ENCODE measurements around the gene VCAM1.

Gene VCAM1

GRCh38 chr1:100746542-100746932, 27.0 kb downstream of the VCAM1 start:
- H3K4me3 ChIP-seq (ENCODE audit: low read length), result no peak overlapping the region
- no peak for TF ChIP-seq ZNF274 (IDR thresholded peaks at IDR 0.05; ENCODE audit: low read depth, low read length)

GRCh38 chr1:100747771-100748170, 28.2 kb downstream of the VCAM1 start:
- no peak overlapping the region for H3K4me3 ChIP-seq (ENCODE audit: low read length)

GRCh38 chr1:100750005-100750885, 30.7 kb downstream of the VCAM1 start:
- H3K4me3 ChIP-seq (ENCODE audit: low read length), result no peak overlapping the region
- TF ChIP-seq ZNF274 (IDR thresholded peaks at IDR 0.05; ENCODE audit: low read depth, low read length), result no peak

More at GRCh38 chr1:100747771-100748170, 28.2 kb downstream of the VCAM1 start:
- TF ChIP-seq ZNF274 (IDR thresholded peaks at IDR 0.05; ENCODE audit: low read depth, low read length), result no peak

GRCh38 chr1:100752791-100753190, 33.2 kb downstream of the VCAM1 start:
- H3K4me3 ChIP-seq (ENCODE audit: low read length), result no peak overlapping the region
- no peak for TF ChIP-seq ZNF274 (IDR thresholded peaks at IDR 0.05; ENCODE audit: low read depth, low read length)

DNA sequence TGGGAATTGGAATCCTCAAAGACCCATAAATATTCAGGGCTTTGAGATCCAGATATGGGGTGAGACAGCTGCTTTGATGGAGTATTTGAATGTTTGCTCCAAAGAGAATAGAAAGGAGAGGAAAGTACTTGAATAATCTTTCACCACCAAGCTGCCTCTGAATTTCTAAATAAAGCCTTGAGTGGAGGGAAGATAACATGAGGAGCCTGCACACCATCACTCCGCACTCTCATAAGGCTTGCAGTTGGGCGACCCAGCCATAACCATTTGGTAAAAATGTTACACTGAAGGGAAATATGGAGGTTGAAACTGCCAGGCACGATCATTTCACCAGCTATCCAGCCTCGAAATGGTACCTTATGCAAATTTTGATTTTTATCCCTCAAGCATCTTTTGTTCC, 38.4 kb downstream of the VCAM1 start:
- no peak overlapping the region for H3K4me3 ChIP-seq (ENCODE audit: low read length)
- TF ChIP-seq ZNF274 (IDR thresholded peaks at IDR 0.05; ENCODE audit: low read depth, low read length), result no peak

DNA sequence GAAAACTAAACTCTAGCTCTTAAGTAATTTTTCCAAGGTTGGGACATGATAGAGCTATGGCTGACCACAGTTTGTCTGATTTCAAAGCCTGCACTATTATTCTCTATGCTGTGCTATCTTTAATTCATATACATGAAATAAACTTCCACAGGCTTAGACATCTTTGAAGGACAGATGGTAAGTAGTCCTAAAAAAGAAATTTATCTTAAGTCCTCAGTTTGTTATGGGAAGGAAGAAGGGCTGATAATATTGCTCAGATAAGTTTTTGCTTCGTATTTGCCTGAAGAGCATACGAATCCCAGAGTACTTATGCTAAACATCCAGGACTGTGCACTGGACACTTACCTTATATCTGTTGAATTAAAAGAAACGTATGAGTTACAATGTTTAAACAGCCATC, 39.6 kb downstream of the VCAM1 start:
- H3K4me3 ChIP-seq (ENCODE audit: low read length), result no peak overlapping the region
- TF ChIP-seq ZNF274 (IDR thresholded peaks at IDR 0.05; ENCODE audit: low read depth, low read length), result no peak

- no peak for TF ChIP-seq ZNF274 (IDR thresholded peaks at IDR 0.05; ENCODE audit: low read depth, low read length)
- H3K4me3 ChIP-seq (ENCODE audit: low read length), result no peak overlapping the region
These were observed 41.0 kb downstream of the VCAM1 start for GRCh38 chr1:100760511-100760910.

DNA sequence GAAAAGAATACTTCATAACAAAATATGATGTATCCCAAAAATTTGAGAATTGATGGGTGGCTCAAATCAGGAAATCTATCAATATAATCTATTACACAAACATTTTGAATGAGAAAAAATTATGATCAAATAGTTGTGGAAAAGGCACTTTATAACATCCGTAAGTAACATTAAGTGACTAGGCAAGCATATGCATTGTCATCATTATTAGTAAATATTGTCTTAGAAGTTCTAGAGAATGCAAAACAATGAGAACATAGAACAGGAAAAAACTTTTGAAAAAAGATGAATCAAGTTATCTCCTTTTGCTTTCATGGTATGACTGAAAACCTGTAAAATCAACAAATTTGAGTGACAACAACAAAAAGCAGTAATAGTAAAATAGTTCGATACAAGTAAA, 42.9 kb downstream of the VCAM1 start:
- no peak overlapping the region for H3K4me3 ChIP-seq (ENCODE audit: low read length)
- no peak for TF ChIP-seq ZNF274 (IDR thresholded peaks at IDR 0.05; ENCODE audit: low read depth, low read length)

GRCh38 chr1:100767176-100767890, 47.8 kb downstream of the VCAM1 start:
- H3K4me3 ChIP-seq (ENCODE audit: low read length), result no peak overlapping the region
- no peak for TF ChIP-seq ZNF274 (IDR thresholded peaks at IDR 0.05; ENCODE audit: low read depth, low read length)

DNA sequence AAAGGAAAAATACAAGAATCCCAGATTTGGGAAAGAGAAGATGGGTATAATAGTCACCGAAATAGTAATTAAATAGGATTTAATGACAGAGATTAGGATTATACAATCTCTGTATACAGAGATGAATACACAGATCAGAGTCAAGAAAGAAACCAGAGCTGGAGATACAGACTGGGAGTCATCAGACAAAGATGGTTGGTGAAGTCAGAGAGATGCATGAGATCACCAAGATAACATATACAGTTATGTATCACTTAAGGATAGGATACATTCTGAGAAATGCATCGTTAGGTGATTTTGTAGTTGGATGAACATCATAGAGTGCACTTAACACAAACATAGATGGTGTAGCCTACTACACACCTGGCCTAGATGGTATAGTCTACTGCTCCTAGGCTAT, 49.8 kb downstream of the VCAM1 start:
- H3K4me3 ChIP-seq (ENCODE audit: low read length), result no peak overlapping the region
- TF ChIP-seq ZNF274 (IDR thresholded peaks at IDR 0.05; ENCODE audit: low read depth, low read length), result no peak

- no peak overlapping the region for H3K4me3 ChIP-seq (ENCODE audit: low read length)
- TF ChIP-seq ZNF274 (IDR thresholded peaks at IDR 0.05; ENCODE audit: low read depth, low read length), result no peak
These were observed 50.5 kb downstream of the VCAM1 start for GRCh38 chr1:100769906-100770646.

GRCh38 chr1:100773444-100773843, 53.9 kb downstream of the VCAM1 start:
- no peak overlapping the region for H3K4me3 ChIP-seq (ENCODE audit: low read length)
- no peak for TF ChIP-seq ZNF274 (IDR thresholded peaks at IDR 0.05; ENCODE audit: low read depth, low read length)

DNA sequence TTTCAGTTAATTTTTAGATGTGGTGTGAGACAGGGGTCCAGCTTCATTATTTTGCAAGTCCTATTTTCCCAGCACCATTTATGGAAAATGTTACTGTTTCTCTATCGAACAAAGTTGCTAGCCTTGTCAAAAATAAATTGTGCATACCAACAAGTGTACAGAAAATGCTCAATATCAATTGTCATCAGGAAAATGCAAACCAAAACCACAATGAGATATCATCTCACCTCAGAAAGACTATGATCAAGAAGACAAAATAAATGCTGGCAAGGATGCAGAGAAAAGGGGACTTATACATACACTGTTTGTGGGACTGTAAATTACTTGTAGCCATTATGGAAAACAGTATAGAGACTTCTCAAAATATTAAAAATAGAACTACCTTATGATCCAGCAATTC, 54.8 kb downstream of the VCAM1 start:
- TF ChIP-seq ZNF274 (IDR thresholded peaks at IDR 0.05; ENCODE audit: low read depth, low read length), result no peak
- no peak overlapping the region for H3K4me3 ChIP-seq (ENCODE audit: low read length)

GRCh38 chr1:100775483-100775882, 55.9 kb downstream of the VCAM1 start:
- TF ChIP-seq ZNF274 (IDR thresholded peaks at IDR 0.05; ENCODE audit: low read depth, low read length), result no peak
- H3K4me3 ChIP-seq (ENCODE audit: low read length), result no peak overlapping the region

All from GM08714 (cell line).